ENCODE results near the gene PLP2. TPM values are rescaled to one million over a fixed set of nuclear protein-coding genes. Genes with fewer than 3 reads are reported as not detected.

Gene PLP2
- total and polyA plus RNA-seq, 2 of the 13 experiments (the other 11 are each of a cell fraction or from before 2014, with no cell fraction given), result 0.40 to 3.6 TPM

- TF ChIP-seq MTERF4 (CRISPR knock-in tag; IDR thresholded peaks at IDR 0.05) (peak; percentile 92), NR1H2 (CRISPR knock-in tag; IDR thresholded peaks at IDR 0.05; ENCODE audit: borderline replicate concordance, low read depth) (0 out of 2 replicates have a peak, but pooled peaks have one; percentile 57), POGK (CRISPR knock-in tag; conservative IDR thresholded peaks at IDR 0.05) (peak; percentile 78; the same call in 1 of the 2 replicates), ZNF318 (CRISPR knock-in tag; IDR thresholded peaks at IDR 0.05) (0 out of 2 replicates have a peak, but pooled peaks have one; percentile 41), MIER2 (CRISPR knock-in tag; IDR thresholded peaks at IDR 0.05) (peak; percentile 98), UBTF (CRISPR knock-in tag; IDR thresholded peaks at IDR 0.05) (peak; percentile 78)
- TF ChIP-seq, protein P1, sequence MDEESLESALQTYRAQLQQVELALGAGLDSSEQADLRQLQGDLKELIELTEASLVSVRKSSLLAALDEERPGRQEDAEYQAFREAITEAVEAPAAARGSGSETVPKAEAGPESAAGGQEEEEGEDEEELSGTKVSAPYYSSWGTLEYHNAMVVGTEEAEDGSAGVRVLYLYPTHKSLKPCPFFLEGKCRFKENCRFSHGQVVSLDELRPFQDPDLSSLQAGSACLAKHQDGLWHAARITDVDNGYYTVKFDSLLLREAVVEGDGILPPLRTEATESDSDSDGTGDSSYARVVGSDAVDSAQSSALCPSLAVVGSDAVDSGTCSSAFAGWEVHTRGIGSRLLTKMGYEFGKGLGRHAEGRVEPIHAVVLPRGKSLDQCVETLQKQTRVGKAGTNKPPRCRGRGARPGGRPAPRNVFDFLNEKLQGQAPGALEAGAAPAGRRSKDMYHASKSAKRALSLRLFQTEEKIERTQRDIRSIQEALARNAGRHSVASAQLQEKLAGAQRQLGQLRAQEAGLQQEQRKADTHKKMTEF (CRISPR knock-in tag; IDR thresholded peaks at IDR 0.05), result peak; percentile 76; the same call in 1 of the 2 replicates
- TF ChIP-seq, protein P2, sequence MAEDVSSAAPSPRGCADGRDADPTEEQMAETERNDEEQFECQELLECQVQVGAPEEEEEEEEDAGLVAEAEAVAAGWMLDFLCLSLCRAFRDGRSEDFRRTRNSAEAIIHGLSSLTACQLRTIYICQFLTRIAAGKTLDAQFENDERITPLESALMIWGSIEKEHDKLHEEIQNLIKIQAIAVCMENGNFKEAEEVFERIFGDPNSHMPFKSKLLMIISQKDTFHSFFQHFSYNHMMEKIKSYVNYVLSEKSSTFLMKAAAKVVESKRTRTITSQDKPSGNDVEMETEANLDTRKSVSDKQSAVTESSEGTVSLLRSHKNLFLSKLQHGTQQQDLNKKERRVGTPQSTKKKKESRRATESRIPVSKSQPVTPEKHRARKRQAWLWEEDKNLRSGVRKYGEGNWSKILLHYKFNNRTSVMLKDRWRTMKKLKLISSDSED (CRISPR knock-in tag; IDR thresholded peaks at IDR 0.05), result no peak
Observed at GRCh38 chrX:49199906-49200771, 28.4 kb downstream of the PLP2 start, which contains the start of gene SYP (continued).
